Lower leg skin (tissue), 3 donors: Measurements from ENCODE around the gene PLAAT1.

Source experiments
- POLR2A ChIP-seq, 2 donors: fragments of 450-650 bp; IDR thresholded peaks; one replicate each; pipeline ENCODE4 v1.6.1; 2016 to 2017; ENCODE audit warnings: antibody characterized with exemption in 2 of 2, mild to moderate bottlenecking in 1 of 2, moderate library complexity in 1 of 2
- TF ChIP-seq, protein P1 (sequence below), 3 donors: fragments of 450-650 bp; IDR thresholded peaks; one replicate each; pipeline ENCODE4 v1.5.1; 2016; ENCODE audit warnings: antibody characterized with exemption in 3 of 3, mild to moderate bottlenecking in 3 of 3, moderate library complexity in 2 of 3

- TF ChIP-seq, protein P1, sequence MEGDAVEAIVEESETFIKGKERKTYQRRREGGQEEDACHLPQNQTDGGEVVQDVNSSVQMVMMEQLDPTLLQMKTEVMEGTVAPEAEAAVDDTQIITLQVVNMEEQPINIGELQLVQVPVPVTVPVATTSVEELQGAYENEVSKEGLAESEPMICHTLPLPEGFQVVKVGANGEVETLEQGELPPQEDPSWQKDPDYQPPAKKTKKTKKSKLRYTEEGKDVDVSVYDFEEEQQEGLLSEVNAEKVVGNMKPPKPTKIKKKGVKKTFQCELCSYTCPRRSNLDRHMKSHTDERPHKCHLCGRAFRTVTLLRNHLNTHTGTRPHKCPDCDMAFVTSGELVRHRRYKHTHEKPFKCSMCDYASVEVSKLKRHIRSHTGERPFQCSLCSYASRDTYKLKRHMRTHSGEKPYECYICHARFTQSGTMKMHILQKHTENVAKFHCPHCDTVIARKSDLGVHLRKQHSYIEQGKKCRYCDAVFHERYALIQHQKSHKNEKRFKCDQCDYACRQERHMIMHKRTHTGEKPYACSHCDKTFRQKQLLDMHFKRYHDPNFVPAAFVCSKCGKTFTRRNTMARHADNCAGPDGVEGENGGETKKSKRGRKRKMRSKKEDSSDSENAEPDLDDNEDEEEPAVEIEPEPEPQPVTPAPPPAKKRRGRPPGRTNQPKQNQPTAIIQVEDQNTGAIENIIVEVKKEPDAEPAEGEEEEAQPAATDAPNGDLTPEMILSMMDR (IDR thresholded peaks at IDR 0.05): no peak
- TF ChIP-seq POLR2A (IDR thresholded peaks at IDR 0.05): no peak
Measured at GRCh38 chr3:193241716-193242115, 694 bp downstream of the PLAAT1 start.
